SK-N-SH (cell line): ENCODE measurements around the gene PGAP3. TPM values are rescaled to one million over a fixed set of nuclear protein-coding genes. Genes with fewer than 3 reads are reported as not detected.

Experiments
- CTCF ChIA-PET: fragments of 300-600, 350-600 bp; formaldehyde crosslinking; extraction: SDS; loops from one replicate; lab custom pipeline; 2021; lab: Yijun Ruan, JAX
- POLR2A ChIA-PET: fragments of 350-600 bp; sonication (Branson Sonifier 250); formaldehyde crosslinking; extraction: SDS; loops from one replicate; lab custom pipeline; 2020; ENCODE audit warnings: antibody characterized with exemption, inconsistent platforms; lab: Yijun Ruan, JAX
- DNase-seq: peaks from one replicate; pipeline ENCODE4 v3.0.0; 2012
- H2AFZ ChIP-seq: fragments of 200-600 bp; sonication (generic); 2 replicates; pipeline ENCODE4 v1.8.1; 2016; ENCODE audit warnings: antibody characterized with exemption, mild to moderate bottlenecking, low read depth
- H3F3A ChIP-seq: fragments of 200-600 bp; sonication (generic); replicated peaks from 2 replicates; pipeline ENCODE3; 2016; ENCODE audit warnings: antibody characterized with exemption, mild to moderate bottlenecking; ENCODE audit not compliant: insufficient read depth
- H3K27ac ChIP-seq, 2 experiments: fragments of 200-500 bp in 1 of 2; fragments of 200-600 bp in 1 of 2; sonication (Bioruptor generic) in 1 of 2; sonication (generic), shearing (Covaris generic) in 1 of 2; 2 replicates each; pipeline versions ENCODE4 v1.5.1 to v1.6.1; 2014 to 2016; ENCODE audit warnings: low read depth in 2 of 2, inconsistent platforms in 1 of 2, low read length in 1 of 2, mild to moderate bottlenecking in 1 of 2, mixed read lengths in 1 of 2
- H3K27me3 ChIP-seq: fragments of 200-600 bp; sonication (generic), shearing (Covaris generic); 2 replicates; pipeline ENCODE4 v1.6.1; 2016; ENCODE audit warnings: mixed run types; ENCODE audit not compliant: insufficient read depth
- H3K36me3 ChIP-seq, 2 experiments: fragments of 200-500 bp in 1 of 2; fragments of 200-600 bp in 1 of 2; sonication (Bioruptor generic) in 1 of 2; sonication (generic) in 1 of 2; replicated peaks in 1 of 2; 2 replicates each; pipeline versions ENCODE3 to v1.5.1; 2014 to 2016; ENCODE audit warnings: low read length in 1 of 2, mild to moderate bottlenecking in 1 of 2; ENCODE audit not compliant: insufficient read depth in 2 of 2, control insufficient read depth in 1 of 2
- H3K4me1 ChIP-seq, 2 experiments: fragments of 200-500 bp in 1 of 2; fragments of 200-600 bp in 1 of 2; sonication (Bioruptor generic) in 1 of 2; sonication (generic), shearing (Covaris generic) in 1 of 2; 2 replicates each; pipeline versions ENCODE4 v1.5.1 to v1.6.1; 2014 to 2016; ENCODE audit warnings: low read depth in 1 of 2, low read length in 1 of 2, mixed run types in 1 of 2; ENCODE audit not compliant: insufficient read depth in 2 of 2, control insufficient read depth in 1 of 2
- H3K4me2 ChIP-seq: fragments of 200-600 bp; sonication (generic), shearing (Covaris generic); 2 replicates; pipeline ENCODE4 v1.6.1; 2017; ENCODE audit warnings: mixed run types
- H3K4me3 ChIP-seq, 2 experiments: fragments of 200-500 bp in 1 of 2; fragments of 200-600 bp in 1 of 2; sonication (Bioruptor generic) in 1 of 2; sonication (generic), shearing (Covaris generic) in 1 of 2; 2 replicates each; pipeline versions ENCODE4 v1.5.1 to v1.8.1; 2014 to 2016; ENCODE audit warnings: low read depth in 2 of 2, inconsistent platforms in 1 of 2, low read length in 1 of 2, mild to moderate bottlenecking in 1 of 2, mixed read lengths in 1 of 2, moderate library complexity in 1 of 2
- H3K79me2 ChIP-seq: fragments of 200-600 bp; sonication (generic); 2 replicates; pipeline ENCODE4 v1.8.1; 2017; ENCODE audit warnings: mild to moderate bottlenecking; ENCODE audit not compliant: insufficient read depth
- H3K9ac ChIP-seq: fragments of 200-600 bp; sonication (generic); 2 replicates; pipeline ENCODE4 v1.6.1; 2017; ENCODE audit warnings: mixed run types
- H3K9me2 ChIP-seq: fragments of 200-600 bp; sonication (generic); 2 replicates; pipeline ENCODE4 v1.6.1; 2017; ENCODE audit warnings: mixed run types
- H3K9me3 ChIP-seq: fragments of 200-600 bp; sonication (generic); 2 replicates; pipeline ENCODE4 v1.6.1; 2017; ENCODE audit warnings: mixed run types, mild to moderate bottlenecking, moderate library complexity
- H4K20me1 ChIP-seq: fragments of 200-600 bp; sonication (generic); 2 replicates; pipeline ENCODE4 v1.6.1; 2017; ENCODE audit warnings: mild to moderate bottlenecking, mixed run types; ENCODE audit not compliant: insufficient read depth
- ELF1 ChIP-seq: IDR thresholded peaks from 2 replicates; pipeline ENCODE4 v1.4.0; 2012
- EP300 ChIP-seq, 2 experiments: IDR thresholded peaks; 2 replicates each; pipeline versions ENCODE4 v1.4.0 to v1.6.1; 2012; ENCODE audit warnings: borderline replicate concordance in 1 of 2, low read depth in 1 of 2, low read length in 1 of 2
- FOXJ3 ChIP-seq: sonication (generic); formaldehyde crosslinking; IDR thresholded peaks from 2 replicates; pipeline ENCODE4 v1.5.1; 2020; ENCODE audit warnings: mild to moderate bottlenecking, missing genetic modification reagents
- GABPA ChIP-seq: IDR thresholded peaks from 2 replicates; pipeline ENCODE4 v1.4.0; 2012; ENCODE audit warnings: low read depth, mild to moderate bottlenecking
- JUND ChIP-seq: IDR thresholded peaks from 2 replicates; pipeline ENCODE4 v1.4.0; 2012
- MEF2A ChIP-seq: IDR thresholded peaks from 2 replicates; pipeline ENCODE4 v1.4.0; 2012; ENCODE audit warnings: low read depth, borderline replicate concordance
- POLR2AphosphoS5 ChIP-seq: IDR thresholded peaks from 2 replicates; pipeline ENCODE4 v1.6.1; 2012; ENCODE audit warnings: low read depth, low read length
- RAD21 ChIP-seq: IDR thresholded peaks from 2 replicates; pipeline ENCODE4 v1.6.1; 2012; ENCODE audit warnings: mild to moderate bottlenecking, low read length
- RCOR1 ChIP-seq: fragments of 150-350 bp; IDR thresholded peaks from 2 replicates; pipeline ENCODE4 v1.6.1; 2017; ENCODE audit warnings: antibody characterized with exemption, low read length
- TAF1 ChIP-seq: IDR thresholded peaks from 2 replicates; pipeline ENCODE4 v1.6.1; 2012; ENCODE audit warnings: low read depth, mild to moderate bottlenecking, low read length, moderate library complexity, borderline replicate concordance
- TEAD4 ChIP-seq: IDR thresholded peaks from 2 replicates; pipeline ENCODE4 v1.4.0; 2012; ENCODE audit warnings: mild to moderate bottlenecking, borderline replicate concordance; ENCODE audit not compliant: insufficient read depth
- WGBS: methylation state at CpG from one replicate; pipeline ENCODE4 v1.1.6; 2017; ENCODE audit warnings: low lambda C conversion rate; 5-methylcytosine and 5-hydroxymethylcytosine counted together
- polyA plus RNA-seq, 3 experiments: library from polyadenylated mRNA; depleted of rRNA; stranded (reverse); fragments of >200 nt; gene quantifications; 2 replicates each; pipeline ENCODE4 v1.2.3, GENCODE V29; 2012
- TF ChIP-seq, protein P1 (sequence below): IDR thresholded peaks from 2 replicates; pipeline ENCODE4 v1.4.0; 2012; ENCODE audit warnings: low read depth
- TF ChIP-seq, protein P2 (sequence below): fragments of 150-350 bp; IDR thresholded peaks from 2 replicates; pipeline ENCODE4 v1.6.1; 2017; ENCODE audit warnings: antibody characterized with exemption, low read length, low read depth, borderline replicate concordance
- TF ChIP-seq, protein P3 (sequence below): fragments of 150-350 bp; IDR thresholded peaks from 2 replicates; pipeline ENCODE4 v1.6.1; 2016; ENCODE audit warnings: mild to moderate bottlenecking, low read depth, low read length
- TF ChIP-seq, protein P4 (sequence below): IDR thresholded peaks from 2 replicates; pipeline ENCODE4 v1.6.1; 2012; ENCODE audit warnings: mild to moderate bottlenecking, low read depth, low read length, moderate library complexity
- TF ChIP-seq, protein P5 (sequence below): IDR thresholded peaks from 2 replicates; pipeline ENCODE4 v1.4.0; 2012; ENCODE audit warnings: low read depth, borderline replicate concordance

PGAP3 gene
- polyA plus RNA-seq, 1 of the 3 experiments (the other 2 are of a cell fraction) = 20.9 TPM

DNA sequence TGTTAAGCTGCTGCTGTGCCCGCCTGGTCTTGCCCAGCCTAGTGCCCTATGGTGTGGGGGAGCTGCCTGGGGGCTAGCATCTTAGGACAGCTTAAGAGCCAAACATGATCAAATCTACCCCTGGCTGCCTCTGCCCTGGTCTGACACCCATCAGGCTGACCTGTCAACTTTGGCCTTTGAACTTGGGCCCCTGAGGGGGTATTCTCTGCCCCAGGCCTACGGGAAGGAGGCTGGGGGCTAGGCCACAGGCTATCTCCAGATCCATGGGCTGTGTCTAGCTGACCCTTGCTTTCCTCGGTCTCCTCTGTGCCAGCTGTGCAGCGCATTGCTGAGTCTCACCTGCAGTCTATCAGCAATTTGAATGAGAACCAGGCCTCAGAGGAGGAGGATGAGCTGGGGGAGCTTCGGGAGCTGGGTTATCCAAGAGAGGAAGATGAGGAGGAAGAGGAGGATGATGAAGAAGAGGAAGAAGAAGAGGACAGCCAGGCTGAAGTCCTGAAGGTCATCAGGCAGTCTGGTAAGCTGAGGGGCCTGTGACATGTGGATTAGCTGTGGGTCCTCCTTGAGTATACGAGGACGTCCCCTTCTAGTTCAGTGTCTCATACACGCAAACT is 54.2 kb downstream of the PGAP3 start (continued):
- no peak for TF ChIP-seq FOXJ3 (CRISPR knock-in tag)
- TF ChIP-seq, all 33 proteins: peak for 0

DNA sequence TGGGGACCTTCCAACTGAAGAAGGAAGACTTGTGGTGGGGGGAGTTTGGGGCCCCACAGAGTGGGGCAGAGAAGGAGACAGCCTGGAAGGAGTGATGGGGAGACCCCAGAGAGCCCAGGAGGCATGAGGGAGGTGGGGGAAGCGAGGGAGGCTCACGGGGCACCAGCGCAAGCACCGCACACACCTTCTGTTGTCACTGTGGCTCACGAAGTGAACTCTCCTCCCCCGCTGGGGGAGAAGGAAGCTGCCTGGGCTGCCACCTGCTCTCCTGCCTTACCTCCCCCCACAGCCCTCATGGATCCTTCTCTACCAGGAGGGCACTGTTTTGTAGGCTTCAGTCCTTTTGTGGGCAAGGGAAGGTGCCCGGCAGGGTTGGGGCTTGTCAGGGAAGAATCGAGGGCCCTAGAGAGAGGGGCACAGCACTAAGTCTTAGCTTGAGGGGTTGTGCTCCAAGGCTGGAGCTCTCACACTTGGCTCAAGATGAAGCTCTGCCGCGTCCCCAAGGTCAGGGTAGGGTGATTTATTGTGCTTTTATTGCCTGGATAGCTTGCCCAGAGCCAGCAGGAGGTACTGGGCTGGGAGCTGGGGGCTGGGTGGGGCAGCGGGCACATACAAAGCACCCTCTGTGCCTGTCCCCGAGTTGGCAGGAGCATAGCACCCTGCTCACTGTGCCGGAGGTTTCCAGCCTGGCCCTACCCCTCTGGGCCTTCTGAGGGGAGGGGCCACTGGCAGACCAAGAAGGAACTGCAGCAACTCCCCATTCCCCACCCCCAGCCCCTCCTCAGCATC is 55.5 kb downstream of the PGAP3 start:
- no peaks in the 10 kb centered on the region for H4K20me1 ChIP-seq
- H3K27ac ChIP-seq = no peak overlapping the region
- H3K4me1 ChIP-seq = peaks cover 0 to 8% of the 10 kb centered on the region in 2 experiments; a peak in 1 of 4 replicates
- no peak overlapping the region for H3K9ac ChIP-seq
- CTCF ChIA-PET = interaction anchor here (1.1 to 17.4 kb wide), 6 partner anchors 10 to 121 kb away, joined by 3 to 332 read pairs (median 8); partner anchors contain the start of gene PPP1R1B
- no peaks in the 10 kb centered on the region for H3K9me2 ChIP-seq
- H3K4me2 ChIP-seq = no peak overlapping the region
- peaks cover 29% of the 10 kb centered on the region for H3K27me3 ChIP-seq
- WGBS = 43% methylated on average over 10 of the region's 13 CpGs
- H3K79me2 ChIP-seq = peaks cover 4% of the 10 kb centered on the region
- H3K4me3 ChIP-seq = no peak overlapping the region
- H3K9me3 ChIP-seq = no peaks in the 10 kb centered on the region
- no peaks in the 10 kb centered on the region for H3F3A ChIP-seq
- POLR2A ChIA-PET = no interaction called here
- no peaks in the 10 kb centered on the region for H3K36me3 ChIP-seq
- H2AFZ ChIP-seq = no peak overlapping the region
- DNase-seq = no peak
- TF ChIP-seq, protein P1, sequence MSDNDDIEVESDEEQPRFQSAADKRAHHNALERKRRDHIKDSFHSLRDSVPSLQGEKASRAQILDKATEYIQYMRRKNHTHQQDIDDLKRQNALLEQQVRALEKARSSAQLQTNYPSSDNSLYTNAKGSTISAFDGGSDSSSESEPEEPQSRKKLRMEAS = no peak
- no peak for TF ChIP-seq EP300 (IDR thresholded peaks at IDR 0.05; ENCODE audit: borderline replicate concordance in 1 of 2, low read depth in 1 of 2, low read length in 1 of 2)
- TF ChIP-seq RCOR1 = no peak
- TF ChIP-seq ELF1 = no peak
- no peak for TF ChIP-seq POLR2AphosphoS5
- TF ChIP-seq, protein P2, sequence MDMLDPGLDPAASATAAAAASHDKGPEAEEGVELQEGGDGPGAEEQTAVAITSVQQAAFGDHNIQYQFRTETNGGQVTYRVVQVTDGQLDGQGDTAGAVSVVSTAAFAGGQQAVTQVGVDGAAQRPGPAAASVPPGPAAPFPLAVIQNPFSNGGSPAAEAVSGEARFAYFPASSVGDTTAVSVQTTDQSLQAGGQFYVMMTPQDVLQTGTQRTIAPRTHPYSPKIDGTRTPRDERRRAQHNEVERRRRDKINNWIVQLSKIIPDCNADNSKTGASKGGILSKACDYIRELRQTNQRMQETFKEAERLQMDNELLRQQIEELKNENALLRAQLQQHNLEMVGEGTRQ = no peak
- TF ChIP-seq, protein P3, sequence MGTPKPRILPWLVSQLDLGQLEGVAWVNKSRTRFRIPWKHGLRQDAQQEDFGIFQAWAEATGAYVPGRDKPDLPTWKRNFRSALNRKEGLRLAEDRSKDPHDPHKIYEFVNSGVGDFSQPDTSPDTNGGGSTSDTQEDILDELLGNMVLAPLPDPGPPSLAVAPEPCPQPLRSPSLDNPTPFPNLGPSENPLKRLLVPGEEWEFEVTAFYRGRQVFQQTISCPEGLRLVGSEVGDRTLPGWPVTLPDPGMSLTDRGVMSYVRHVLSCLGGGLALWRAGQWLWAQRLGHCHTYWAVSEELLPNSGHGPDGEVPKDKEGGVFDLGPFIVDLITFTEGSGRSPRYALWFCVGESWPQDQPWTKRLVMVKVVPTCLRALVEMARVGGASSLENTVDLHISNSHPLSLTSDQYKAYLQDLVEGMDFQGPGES = no peak
- TF ChIP-seq TEAD4 = no peak
- TF ChIP-seq TAF1 = no peak
- TF ChIP-seq MEF2A = no peak
- TF ChIP-seq, protein P4, sequence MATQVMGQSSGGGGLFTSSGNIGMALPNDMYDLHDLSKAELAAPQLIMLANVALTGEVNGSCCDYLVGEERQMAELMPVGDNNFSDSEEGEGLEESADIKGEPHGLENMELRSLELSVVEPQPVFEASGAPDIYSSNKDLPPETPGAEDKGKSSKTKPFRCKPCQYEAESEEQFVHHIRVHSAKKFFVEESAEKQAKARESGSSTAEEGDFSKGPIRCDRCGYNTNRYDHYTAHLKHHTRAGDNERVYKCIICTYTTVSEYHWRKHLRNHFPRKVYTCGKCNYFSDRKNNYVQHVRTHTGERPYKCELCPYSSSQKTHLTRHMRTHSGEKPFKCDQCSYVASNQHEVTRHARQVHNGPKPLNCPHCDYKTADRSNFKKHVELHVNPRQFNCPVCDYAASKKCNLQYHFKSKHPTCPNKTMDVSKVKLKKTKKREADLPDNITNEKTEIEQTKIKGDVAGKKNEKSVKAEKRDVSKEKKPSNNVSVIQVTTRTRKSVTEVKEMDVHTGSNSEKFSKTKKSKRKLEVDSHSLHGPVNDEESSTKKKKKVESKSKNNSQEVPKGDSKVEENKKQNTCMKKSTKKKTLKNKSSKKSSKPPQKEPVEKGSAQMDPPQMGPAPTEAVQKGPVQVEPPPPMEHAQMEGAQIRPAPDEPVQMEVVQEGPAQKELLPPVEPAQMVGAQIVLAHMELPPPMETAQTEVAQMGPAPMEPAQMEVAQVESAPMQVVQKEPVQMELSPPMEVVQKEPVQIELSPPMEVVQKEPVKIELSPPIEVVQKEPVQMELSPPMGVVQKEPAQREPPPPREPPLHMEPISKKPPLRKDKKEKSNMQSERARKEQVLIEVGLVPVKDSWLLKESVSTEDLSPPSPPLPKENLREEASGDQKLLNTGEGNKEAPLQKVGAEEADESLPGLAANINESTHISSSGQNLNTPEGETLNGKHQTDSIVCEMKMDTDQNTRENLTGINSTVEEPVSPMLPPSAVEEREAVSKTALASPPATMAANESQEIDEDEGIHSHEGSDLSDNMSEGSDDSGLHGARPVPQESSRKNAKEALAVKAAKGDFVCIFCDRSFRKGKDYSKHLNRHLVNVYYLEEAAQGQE = no peak
- TF ChIP-seq RAD21 = no peak
- TF ChIP-seq JUND = no peak
- TF ChIP-seq, protein P5, sequence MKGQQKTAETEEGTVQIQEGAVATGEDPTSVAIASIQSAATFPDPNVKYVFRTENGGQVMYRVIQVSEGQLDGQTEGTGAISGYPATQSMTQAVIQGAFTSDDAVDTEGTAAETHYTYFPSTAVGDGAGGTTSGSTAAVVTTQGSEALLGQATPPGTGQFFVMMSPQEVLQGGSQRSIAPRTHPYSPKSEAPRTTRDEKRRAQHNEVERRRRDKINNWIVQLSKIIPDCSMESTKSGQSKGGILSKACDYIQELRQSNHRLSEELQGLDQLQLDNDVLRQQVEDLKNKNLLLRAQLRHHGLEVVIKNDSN = no peak
- TF ChIP-seq GABPA = no peak
- TF ChIP-seq, all 33 proteins: peak for 0
